SH-SY5Y (cell line): Measurements from ENCODE around the gene RTN4IP1.

ENCODE experiments used
- GATA2 ChIP-seq: IDR thresholded peaks from 2 replicates; pipeline ENCODE4 v1.6.1; 2011; ENCODE audit warnings: mild to moderate bottlenecking, low read depth, low read length
- GATA3 ChIP-seq: IDR thresholded peaks from 2 replicates; pipeline ENCODE4 v1.6.1; 2011; ENCODE audit warnings: low read depth, mild to moderate bottlenecking, low read length, moderate library complexity

DNA sequence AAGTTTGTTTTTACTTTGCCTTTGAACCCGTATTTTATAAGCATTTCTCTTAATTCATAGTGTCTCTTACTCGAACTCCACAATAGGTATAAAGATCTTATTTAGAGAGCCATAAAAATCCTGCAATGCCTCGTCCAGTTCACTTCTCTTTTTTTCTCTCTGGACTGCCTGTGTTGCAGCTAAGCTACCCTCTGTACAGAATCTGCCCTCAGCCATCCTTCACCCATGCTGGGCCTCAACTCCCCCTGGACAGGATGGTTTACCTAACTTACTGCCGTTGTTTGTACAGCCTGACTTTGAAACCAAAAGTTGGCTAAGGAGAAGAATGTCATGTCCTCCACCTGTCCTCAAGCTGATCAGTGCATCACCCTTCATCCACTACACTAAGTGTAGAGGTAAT, 10.5 kb upstream of the RTN4IP1 start:
- TF ChIP-seq GATA2 (no peak), GATA3 (no peak)
